ENCODE data around the gene DHRS12.

DNA sequence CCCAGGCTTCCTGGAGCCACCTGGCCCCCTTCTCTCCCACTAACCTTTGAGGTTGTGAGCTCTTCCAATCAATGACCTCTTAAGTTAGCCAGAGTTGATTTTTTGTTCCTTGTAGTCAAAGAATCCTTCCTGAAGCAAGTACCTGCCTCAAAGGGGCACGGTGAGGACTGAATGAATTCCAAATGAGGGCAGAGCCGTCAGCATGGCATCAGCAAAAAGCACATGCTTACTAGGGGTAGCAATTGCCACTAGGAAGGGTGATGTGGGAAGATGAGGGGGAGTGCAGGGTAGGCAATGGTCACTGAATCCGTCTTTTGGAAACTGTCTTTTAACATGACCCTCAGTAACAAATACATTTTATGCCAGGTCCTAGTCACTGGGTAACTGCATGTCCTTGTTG lies 15.6 kb upstream of the DHRS12 start:
- TF ChIP-seq, protein P1, sequence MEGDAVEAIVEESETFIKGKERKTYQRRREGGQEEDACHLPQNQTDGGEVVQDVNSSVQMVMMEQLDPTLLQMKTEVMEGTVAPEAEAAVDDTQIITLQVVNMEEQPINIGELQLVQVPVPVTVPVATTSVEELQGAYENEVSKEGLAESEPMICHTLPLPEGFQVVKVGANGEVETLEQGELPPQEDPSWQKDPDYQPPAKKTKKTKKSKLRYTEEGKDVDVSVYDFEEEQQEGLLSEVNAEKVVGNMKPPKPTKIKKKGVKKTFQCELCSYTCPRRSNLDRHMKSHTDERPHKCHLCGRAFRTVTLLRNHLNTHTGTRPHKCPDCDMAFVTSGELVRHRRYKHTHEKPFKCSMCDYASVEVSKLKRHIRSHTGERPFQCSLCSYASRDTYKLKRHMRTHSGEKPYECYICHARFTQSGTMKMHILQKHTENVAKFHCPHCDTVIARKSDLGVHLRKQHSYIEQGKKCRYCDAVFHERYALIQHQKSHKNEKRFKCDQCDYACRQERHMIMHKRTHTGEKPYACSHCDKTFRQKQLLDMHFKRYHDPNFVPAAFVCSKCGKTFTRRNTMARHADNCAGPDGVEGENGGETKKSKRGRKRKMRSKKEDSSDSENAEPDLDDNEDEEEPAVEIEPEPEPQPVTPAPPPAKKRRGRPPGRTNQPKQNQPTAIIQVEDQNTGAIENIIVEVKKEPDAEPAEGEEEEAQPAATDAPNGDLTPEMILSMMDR (conservative IDR thresholded peaks at IDR 0.05) = no peak
- TF ChIP-seq EZH2 (IDR thresholded peaks at IDR 0.05; ENCODE audit: low read depth) = no peak

Data from PC-9 (cell line).